Activated gamma-delta T cell (primary cell): ENCODE results near the gene GLO1.

Source experiments
- DNase-seq: peaks from one replicate; lab custom pipeline; 2025; lab: John Stamatoyannopoulos, UW

GLO1 gene

GRCh38 chr6:38658418-38659167, 44.4 kb downstream of the GLO1 start:
- no peak for DNase-seq

DNA sequence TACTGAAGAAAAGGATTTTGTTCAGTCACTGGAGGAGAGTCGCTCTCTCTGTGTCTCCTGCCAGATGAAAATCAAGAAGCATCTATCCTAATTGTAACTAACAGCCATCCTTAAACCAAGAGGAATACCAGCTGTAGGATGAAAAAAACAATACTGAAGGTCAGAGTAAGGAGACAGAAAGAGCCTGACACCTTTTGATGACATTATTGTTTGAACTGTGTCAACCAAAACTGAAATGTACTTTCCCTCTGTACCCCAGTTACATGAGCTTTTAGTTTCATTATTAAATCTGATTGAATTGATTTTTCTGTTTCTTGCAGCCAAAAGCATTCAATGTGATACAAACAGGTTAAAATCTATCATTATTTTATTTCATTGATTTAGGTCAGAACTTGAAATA, 46.0 kb downstream of the GLO1 start:
- DNase-seq = no peak

GRCh38 chr6:38654263-38654662, 48.7 kb downstream of the GLO1 start:
- DNase-seq = no peak

- no peak for DNase-seq
Measured at GRCh38 chr6:38651121-38651784, 51.7 kb downstream of the GLO1 start.

DNA sequence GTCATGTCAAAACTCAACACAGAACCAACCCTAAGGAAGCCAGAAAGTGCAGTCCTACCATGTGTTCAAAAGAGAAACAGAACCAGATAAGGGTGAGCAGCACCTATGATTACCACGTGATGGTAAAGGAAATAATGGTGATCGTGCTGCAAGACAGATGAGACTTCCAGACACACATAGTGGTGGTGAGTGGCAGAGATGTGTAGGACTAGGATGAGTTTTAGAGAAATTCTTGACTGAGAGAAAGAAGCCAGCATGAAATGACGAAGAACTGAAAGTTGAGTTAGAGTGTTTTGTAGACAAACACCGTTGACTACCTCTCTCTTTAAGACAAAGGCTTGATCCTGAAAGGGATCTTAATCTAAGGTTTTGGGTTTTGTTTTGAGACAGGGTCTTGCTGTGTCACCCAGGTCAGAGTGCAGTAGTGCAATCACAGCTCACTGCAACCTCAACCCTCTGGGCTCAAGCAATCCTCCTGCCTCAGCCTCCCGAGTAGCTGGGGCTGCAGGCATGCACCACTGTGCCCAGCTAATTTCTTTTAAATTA, 52.7 kb downstream of the GLO1 start:
- no peak for DNase-seq

GRCh38 chr6:38649744-38650143, 53.2 kb downstream of the GLO1 start:
- no peak for DNase-seq

DNA sequence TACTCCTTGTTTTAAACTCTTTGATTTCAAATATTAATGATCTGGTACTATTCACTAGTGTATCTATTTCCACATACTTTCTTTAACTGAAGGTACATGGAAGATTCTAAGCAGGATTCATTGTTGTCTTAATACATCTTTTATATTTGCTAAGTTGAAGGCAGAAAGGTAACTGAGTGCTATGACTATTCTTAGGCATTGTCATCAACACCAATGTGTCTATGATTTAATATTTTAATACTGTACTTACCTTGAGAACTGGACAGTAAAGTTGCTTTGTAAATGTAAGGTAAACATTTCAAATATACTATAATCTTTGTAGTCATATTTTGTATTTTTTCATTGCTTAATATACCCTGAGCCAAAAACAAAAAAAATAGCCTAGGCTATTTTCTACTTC, 54.3 kb downstream of the GLO1 start:
- DNase-seq = no peak

- DNase-seq = no peak
Measured at GRCh38 chr6:38646166-38646878, 56.6 kb downstream of the GLO1 start.

DNA sequence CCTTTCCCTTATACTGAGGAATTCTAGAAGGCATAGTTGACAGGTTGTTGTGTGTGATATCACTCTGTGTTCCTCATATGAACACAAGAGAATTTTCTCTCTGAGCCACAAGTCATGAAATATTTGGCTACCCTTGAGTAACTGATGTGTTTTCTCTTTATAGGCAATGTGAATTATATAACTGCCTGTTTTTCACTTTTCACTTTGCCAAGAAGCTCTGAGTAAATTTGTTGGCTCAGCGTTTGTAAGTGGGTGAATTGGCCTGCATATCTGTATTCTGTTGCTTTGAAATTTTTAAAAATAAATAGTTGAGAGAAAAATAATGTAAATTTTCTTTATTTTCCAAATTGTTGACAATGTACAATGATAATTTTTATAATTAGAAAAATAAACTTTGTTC, 58.0 kb downstream of the GLO1 start:
- no peak for DNase-seq

- DNase-seq = no peak
Measured at GRCh38 chr6:38640216-38640909, 62.6 kb downstream of the GLO1 start.

DNA sequence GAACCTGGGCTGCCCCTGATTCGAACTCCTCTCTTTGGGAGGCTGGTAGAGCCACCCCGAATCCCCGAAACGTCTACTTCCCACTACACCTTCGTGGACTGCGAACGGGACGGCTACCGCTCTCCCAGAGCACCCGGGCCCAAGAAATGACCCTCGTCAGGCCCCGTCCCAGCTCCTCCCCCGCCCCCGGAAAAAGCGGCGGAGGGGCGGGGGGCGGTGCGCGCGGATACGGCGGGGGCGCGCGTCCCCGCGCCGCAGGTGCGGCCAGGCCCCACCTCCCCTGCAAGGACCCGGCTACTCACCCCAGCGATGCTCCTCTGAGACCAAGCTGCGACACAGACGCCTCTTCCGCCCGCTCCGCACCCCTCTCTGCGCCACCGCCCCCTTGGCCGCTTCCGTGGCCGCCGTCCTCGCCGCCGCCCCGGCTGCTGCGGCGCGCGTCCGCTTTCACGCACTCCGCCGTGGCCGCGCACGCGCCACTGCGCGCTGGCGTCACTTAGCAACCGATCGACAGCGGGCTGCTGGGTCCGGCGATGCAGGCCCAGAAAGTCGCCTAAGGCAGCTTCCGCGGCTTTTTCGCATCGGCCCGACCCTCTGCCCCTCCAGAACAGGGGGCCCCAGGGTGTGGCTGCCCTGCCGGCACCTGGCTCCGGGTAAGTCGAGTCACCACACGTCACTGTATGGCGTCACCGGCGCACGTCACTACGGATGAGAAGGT, 63.3 kb downstream of the GLO1 start, which contains the start of gene BTBD9:
BTBD9 (minus strand) TSS at position 432 of the 718 bp plus-strand sequence.
- DNase-seq = peak; percentile 73

DNA sequence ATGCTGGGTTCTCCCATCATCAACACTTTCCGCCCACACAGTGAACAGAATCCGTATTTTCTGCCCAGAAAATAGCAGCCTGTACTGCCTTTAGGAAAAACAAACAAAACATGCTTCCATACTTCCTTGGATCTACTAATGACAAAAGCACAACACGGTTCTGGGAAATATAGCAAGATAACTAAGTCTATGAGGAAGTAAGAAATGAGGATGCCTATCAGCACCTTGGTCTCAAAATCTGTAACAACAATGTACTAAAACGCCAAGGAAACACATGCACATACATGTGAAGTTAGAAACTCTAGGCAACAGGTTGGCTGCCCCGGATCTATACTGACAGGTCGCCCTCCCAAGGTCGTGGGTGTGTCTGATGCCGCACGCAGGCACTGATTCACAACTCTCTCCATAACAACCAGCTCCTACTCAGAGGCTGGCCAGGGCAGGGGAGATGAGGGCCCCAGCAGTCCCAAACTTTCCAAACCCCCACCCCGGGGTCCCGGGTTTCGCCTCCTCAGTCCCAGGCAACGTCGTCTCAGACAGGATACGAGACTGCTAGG, 63.9 kb downstream of the GLO1 start:
- peak; percentile 24 for DNase-seq

GRCh38 chr6:38637756-38638155, 65.2 kb downstream of the GLO1 start:
- no peak for DNase-seq

GRCh38 chr6:38636027-38636426, 66.9 kb downstream of the GLO1 start:
- DNase-seq = no peak

DNA sequence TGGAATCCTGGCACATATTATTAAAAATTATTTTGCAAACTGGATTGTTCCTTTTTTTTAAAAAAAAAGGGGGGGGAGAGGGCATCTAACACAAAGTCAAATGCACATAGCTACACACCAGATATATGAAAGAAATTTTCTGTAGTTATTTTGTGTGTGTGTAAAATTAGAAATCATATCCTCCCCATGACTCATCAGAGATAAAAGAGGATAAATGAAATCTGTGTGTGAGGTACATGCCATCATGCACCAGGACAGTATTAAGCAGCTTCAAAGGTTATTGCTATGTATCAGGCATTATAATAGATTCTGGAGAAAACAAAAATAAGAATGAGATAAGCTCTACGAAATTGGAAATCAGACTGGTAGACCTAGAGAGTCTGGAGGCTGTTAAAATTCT, 68.4 kb downstream of the GLO1 start:
- DNase-seq = no peak

DNA sequence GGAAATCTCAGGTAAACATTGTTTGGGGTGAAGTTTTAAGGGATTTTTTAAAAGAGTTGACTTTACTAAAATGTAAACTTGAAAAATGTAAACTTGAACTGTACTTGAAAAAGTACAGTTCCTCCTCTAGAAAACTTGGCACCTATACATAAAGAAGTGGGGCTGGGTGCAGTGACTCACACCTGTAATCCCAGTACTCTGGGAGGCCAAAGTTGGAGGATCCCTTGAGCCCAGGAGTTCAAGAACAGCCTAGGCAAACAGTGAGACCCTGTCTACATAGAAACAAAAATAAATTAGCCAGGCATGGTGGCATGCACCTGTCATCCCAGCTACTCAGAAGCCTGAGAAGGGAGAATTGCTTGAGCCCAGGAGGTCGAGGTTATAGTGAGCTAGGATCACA, 70.5 kb downstream of the GLO1 start:
- DNase-seq = no peak

DNA sequence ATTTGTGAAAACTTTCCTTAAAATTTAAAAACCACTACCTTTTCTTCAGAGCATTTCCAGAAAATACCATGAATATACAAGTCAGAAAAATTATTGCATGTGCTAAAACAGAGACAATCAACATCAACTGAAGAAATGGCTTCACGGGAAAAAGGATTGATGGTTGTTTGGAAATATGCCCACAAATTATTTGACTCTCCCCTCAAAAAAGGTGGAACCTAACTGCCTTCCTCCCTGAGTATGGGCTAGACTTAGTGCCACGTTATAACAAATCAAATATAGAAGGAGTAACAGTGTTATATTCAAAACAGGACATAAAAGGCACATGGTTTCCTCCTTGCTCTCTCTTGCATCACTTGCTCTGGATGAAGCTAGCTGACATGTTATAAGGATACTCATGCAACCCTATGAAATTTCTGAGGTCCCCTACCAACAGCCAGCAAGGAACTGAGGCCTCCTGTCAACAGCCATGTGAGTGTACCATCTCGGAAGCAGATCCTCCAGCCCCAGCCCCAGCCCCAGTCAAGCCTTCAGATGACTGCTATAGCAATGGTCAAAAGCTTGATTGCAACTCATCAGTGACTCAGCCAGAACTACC, 71.7 kb downstream of the GLO1 start:
- no peak for DNase-seq
